ENCODE data around the gene SYT7. TPM values are rescaled to one million over a fixed set of nuclear protein-coding genes. Genes with fewer than 3 reads are reported as not detected.
A peak's percentile ranks its signal among the peaks of the same experiment; 100 is the strongest.

The SYT7 gene
- total RNA-seq, 4 donors from 2014 or later: 5.4 to 8.4 (median 7.5) TPM

DNA sequence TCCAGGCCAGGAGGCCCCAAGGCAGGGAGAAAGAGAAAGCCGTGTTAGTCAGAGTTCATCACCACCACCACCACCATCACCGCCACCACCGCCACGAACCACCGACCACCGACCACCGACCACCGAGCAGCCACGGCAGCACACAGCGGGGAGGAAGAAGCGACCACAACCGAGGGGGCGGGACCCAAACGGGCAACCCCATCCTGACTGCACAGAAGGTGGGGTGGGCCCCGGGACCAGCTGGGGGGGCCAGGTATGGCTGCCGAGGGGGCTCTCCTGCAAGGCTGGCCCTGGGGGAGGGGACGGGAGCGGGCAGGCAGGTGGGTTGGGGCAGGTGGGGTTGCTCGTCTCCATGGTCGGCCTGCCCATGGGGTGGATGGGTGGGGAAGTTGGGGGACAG, 34.2 kb downstream of the SYT7 start:
- H3K27me3 ChIP-seq: peaks cover 28% of the 10 kb centered on the region
- DNase-seq (ENCODE audit: low spot score in 2 of 2): no peak
- TF ChIP-seq EP300 (IDR thresholded peaks at IDR 0.05): no peak
- TF ChIP-seq, protein P1, sequence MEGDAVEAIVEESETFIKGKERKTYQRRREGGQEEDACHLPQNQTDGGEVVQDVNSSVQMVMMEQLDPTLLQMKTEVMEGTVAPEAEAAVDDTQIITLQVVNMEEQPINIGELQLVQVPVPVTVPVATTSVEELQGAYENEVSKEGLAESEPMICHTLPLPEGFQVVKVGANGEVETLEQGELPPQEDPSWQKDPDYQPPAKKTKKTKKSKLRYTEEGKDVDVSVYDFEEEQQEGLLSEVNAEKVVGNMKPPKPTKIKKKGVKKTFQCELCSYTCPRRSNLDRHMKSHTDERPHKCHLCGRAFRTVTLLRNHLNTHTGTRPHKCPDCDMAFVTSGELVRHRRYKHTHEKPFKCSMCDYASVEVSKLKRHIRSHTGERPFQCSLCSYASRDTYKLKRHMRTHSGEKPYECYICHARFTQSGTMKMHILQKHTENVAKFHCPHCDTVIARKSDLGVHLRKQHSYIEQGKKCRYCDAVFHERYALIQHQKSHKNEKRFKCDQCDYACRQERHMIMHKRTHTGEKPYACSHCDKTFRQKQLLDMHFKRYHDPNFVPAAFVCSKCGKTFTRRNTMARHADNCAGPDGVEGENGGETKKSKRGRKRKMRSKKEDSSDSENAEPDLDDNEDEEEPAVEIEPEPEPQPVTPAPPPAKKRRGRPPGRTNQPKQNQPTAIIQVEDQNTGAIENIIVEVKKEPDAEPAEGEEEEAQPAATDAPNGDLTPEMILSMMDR (IDR thresholded peaks at IDR 0.05): no peak
- no peak for TF ChIP-seq POLR2A (IDR thresholded peaks at IDR 0.05)
- no peak for TF ChIP-seq POLR2AphosphoS5 (IDR thresholded peaks at IDR 0.05)
- WGBS: 54% methylated on average over 19 of the region's 20 CpGs
- no peaks in the 10 kb centered on the region for H3K36me3 ChIP-seq
- no peak overlapping the region for H3K27ac ChIP-seq
- H3K4me3 ChIP-seq: no peak overlapping the region
- H3K9me3 ChIP-seq: no peaks in the 10 kb centered on the region
- H3K4me1 ChIP-seq: no peaks in the 10 kb centered on the region

DNA sequence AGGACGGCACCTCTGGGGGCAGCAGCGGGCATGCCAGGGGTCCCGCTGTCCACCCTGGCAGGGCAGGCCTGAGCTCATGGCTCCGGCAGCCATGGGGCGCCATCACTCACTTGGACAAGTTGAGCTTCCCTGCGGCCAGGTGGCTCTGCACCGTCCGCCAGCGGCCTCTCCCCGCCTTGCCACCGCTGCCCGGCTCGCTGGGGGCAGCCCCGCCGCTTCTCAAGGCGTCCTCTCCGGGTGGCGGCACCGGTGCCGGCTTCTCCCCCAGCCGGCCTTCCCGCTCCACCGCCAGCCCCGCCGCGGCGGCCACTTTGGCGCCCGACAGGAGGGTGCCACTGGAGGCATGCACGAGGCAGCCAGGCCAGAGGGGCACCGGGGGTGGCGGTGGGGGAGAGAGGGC, 35.0 kb downstream of the SYT7 start:
- Histone ChIP-seq H3K4me1 (no peaks in the 10 kb centered on the region), H3K36me3 (no peaks in the 10 kb centered on the region), H3K4me3 (no peak overlapping the region), H3K9me3 (no peaks in the 10 kb centered on the region), H3K27ac (no peak overlapping the region), H3K27me3 (peaks cover 21% of the 10 kb centered on the region)
- no peak for DNase-seq (ENCODE audit: low spot score in 2 of 2)
- WGBS: 94% methylated on average over 31 of the region's 32 CpGs
- TF ChIP-seq, protein P1 (IDR thresholded peaks at IDR 0.05): no peak
- TF ChIP-seq EP300 (IDR thresholded peaks at IDR 0.05) (no peak), POLR2AphosphoS5 (IDR thresholded peaks at IDR 0.05) (no peak), POLR2A (IDR thresholded peaks at IDR 0.05) (no peak)

DNA sequence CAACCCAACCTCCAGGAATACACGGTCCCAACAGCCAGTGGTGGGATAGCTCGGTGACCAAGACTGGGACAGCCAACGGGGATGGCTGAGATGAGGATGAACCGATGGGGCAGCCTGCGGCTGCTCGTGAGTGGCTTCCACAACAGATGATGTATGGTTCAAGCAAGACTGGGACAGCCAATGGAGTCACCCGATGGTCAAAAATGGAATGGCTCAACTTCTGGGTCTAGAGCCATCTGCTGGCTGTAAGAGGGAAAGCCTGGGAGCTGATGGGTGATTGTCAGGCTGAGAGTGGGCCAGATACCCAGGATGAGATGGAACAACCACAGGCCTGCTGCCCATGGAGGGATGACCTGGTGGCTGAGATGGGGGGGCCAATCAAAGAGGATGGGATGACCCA, 35.5 kb downstream of the SYT7 start:
- TF ChIP-seq, protein P1 (IDR thresholded peaks at IDR 0.05): peak in 1 of 2 donors; percentile 8
- TF ChIP-seq POLR2AphosphoS5 (IDR thresholded peaks at IDR 0.05) (no peak), POLR2A (IDR thresholded peaks at IDR 0.05) (no peak)
- no peak for DNase-seq (ENCODE audit: low spot score in 2 of 2)
- H3K9me3 ChIP-seq: no peaks in the 10 kb centered on the region
- no peaks in the 10 kb centered on the region for H3K4me1 ChIP-seq
- no peak overlapping the region for H3K4me3 ChIP-seq
- 92% methylated on average over 7 of the region's 7 CpGs for WGBS
- no peaks in the 10 kb centered on the region for H3K36me3 ChIP-seq
- H3K27me3 ChIP-seq: peaks cover 15% of the 10 kb centered on the region
- no peak overlapping the region for H3K27ac ChIP-seq

DNA sequence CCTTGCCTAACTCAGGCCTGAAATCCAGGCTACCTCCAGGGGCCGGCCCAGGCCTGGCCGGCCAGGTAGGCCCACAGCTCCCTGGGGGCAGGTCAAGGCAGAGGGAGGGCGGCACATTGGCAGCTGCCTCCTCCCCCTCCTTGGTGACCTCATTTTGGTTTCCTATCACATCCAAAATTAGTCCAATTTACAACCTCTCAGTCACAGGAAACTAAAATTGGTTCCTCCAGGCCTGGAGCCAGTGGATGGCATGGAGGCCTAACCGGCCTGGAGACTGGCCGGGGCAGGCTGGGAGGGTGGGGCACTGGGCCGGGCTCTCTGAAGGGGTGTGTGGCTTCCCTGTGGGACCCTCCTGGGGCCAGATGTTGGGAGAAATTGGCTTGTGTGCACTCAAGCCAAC, 36.4 kb downstream of the SYT7 start:
- Histone ChIP-seq H3K9me3 (no peaks in the 10 kb centered on the region), H3K27ac (no peak overlapping the region), H3K36me3 (no peaks in the 10 kb centered on the region), H3K4me1 (no peaks in the 10 kb centered on the region), H3K4me3 (no peak overlapping the region), H3K27me3 (peaks cover 14% of the 10 kb centered on the region)
- no peak for DNase-seq (ENCODE audit: low spot score in 2 of 2)
- TF ChIP-seq POLR2A (IDR thresholded peaks at IDR 0.05): no peak
- TF ChIP-seq EP300 (IDR thresholded peaks at IDR 0.05): no peak
- TF ChIP-seq POLR2AphosphoS5 (IDR thresholded peaks at IDR 0.05): no peak
- TF ChIP-seq, protein P1 (IDR thresholded peaks at IDR 0.05): no peak
- WGBS: 86% methylated on average over 6 of the region's 6 CpGs

DNA sequence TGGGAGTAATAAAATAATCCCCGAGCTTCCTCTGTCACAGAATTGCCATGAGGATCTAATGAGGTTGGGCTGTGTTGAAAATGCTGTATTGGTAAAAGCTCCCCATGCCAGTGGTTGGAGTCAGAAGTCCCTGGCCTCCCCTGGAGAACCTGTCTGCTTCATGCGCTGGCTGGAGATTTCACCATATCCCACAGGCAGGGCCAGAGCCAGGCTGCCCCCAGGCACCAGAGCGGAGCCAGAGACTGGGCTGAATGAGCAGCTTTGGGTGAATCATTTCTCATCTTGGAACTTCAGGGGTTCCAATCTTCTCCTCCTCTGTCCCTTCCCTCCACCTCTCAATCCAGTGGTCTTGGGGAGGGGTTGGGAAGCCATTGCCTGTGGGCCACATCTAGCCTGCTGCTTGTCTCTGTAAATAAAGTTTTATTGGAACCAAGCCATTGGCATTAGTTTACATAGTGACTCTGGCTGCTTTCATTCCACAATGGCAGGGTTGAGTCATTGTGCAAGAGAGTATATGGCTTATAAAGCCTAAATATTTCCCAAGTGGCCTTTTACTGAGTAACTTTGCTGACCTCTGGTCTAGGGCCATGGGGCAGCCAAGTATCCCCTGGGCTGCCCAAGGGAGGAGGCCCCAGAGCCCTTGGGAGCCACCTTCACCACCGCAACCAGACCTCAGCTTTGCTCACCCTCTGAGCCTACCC, 37.1 kb downstream of the SYT7 start:
- Histone ChIP-seq H3K4me3 (no peak overlapping the region), H3K27me3 (peaks cover 14% of the 10 kb centered on the region), H3K27ac (no peak overlapping the region), H3K4me1 (no peaks in the 10 kb centered on the region), H3K36me3 (no peaks in the 10 kb centered on the region), H3K9me3 (no peaks in the 10 kb centered on the region)
- no peak for DNase-seq (ENCODE audit: low spot score in 2 of 2)
- no peak for TF ChIP-seq POLR2AphosphoS5 (IDR thresholded peaks at IDR 0.05)
- TF ChIP-seq, protein P1 (IDR thresholded peaks at IDR 0.05): no peak
- TF ChIP-seq EP300 (IDR thresholded peaks at IDR 0.05): no peak
- TF ChIP-seq POLR2A (IDR thresholded peaks at IDR 0.05): no peak
- 81% methylated on average over 4 of the region's 4 CpGs for WGBS
